MM.1S (cell line): ENCODE results near the gene APOC1.
A peak's percentile ranks its signal among the peaks of the same experiment; 100 is the strongest.

Experiments used
- DNase-seq: peaks from one replicate; pipeline ENCODE4 v3.0.0-alpha.2; 2015
- H2AFZ ChIP-seq: fragments of 300-600 bp; sonication (generic); 2 replicates; pipeline ENCODE4 v1.6.0; 2016; ENCODE audit warnings: antibody characterized with exemption, low read length
- H3F3A ChIP-seq: fragments of 300-600 bp; sonication (generic); 2 replicates; pipeline ENCODE4 v1.6.1; 2016; ENCODE audit warnings: mild to moderate bottlenecking, antibody characterized with exemption, low read length, moderate library complexity, mixed read lengths; ENCODE audit not compliant: insufficient read depth
- H3K27ac ChIP-seq: fragments of 300-600 bp; sonication (generic); 2 replicates; pipeline ENCODE4 v1.5.1; 2016; ENCODE audit warnings: mild to moderate bottlenecking, low read length
- H3K27me3 ChIP-seq: fragments of 300-600 bp; sonication (generic); replicated peaks from 2 replicates; pipeline ENCODE4 v1.6.0; 2016; ENCODE audit warnings: low read length; ENCODE audit not compliant: insufficient read depth
- H3K36me3 ChIP-seq: fragments of 300-600 bp; sonication (generic); replicated peaks from 2 replicates; pipeline ENCODE4 v1.6.1; 2016; ENCODE audit warnings: mild to moderate bottlenecking, low read length, mixed read lengths; ENCODE audit not compliant: insufficient read depth
- H3K4me1 ChIP-seq: fragments of 300-600 bp; sonication (generic); 2 replicates; pipeline ENCODE4 v1.6.1; 2016; ENCODE audit warnings: low read length, mixed read lengths
- H3K4me2 ChIP-seq: fragments of 300-600 bp; sonication (generic); 2 replicates; pipeline ENCODE4 v1.6.0; 2016; ENCODE audit warnings: low read depth, low read length
- H3K4me3 ChIP-seq: fragments of 300-600 bp; sonication (generic); 2 replicates; pipeline ENCODE4 v1.5.1; 2016; ENCODE audit warnings: low read length, mixed read lengths
- H3K79me2 ChIP-seq: fragments of 300-600 bp; sonication (generic); 2 replicates; pipeline ENCODE4 v1.6.1; 2016; ENCODE audit warnings: mixed run types, low read length, mixed read lengths
- H3K9ac ChIP-seq: fragments of 300-600 bp; sonication (generic); 2 replicates; pipeline ENCODE4 v1.6.1; 2016; ENCODE audit warnings: low read length, mixed read lengths
- H3K9me2 ChIP-seq: fragments of 300-600 bp; sonication (generic); replicated peaks from 2 replicates; pipeline ENCODE4 v1.6.1; 2016; ENCODE audit warnings: mild to moderate bottlenecking, low read length, mixed read lengths; ENCODE audit not compliant: insufficient read depth
- H3K9me3 ChIP-seq: fragments of 300-600 bp; sonication (generic); replicated peaks from 2 replicates; pipeline ENCODE4 v1.6.1; 2016; ENCODE audit warnings: mild to moderate bottlenecking, low read length, mixed read lengths; ENCODE audit not compliant: insufficient read depth
- H4K20me1 ChIP-seq: fragments of 300-600 bp; sonication (generic); 2 replicates; pipeline ENCODE4 v1.6.1; 2016; ENCODE audit warnings: mild to moderate bottlenecking, low read length, moderate library complexity, mixed read lengths; ENCODE audit not compliant: insufficient read depth
- EZH2 ChIP-seq: fragments of 300-600 bp; sonication (generic); optimal IDR thresholded peaks from 2 replicates; pipeline ENCODE3; 2017; ENCODE audit warnings: low read depth, mild to moderate bottlenecking, antibody characterized with exemption, low read length, mixed read lengths
- EZH2phosphoT487 ChIP-seq: fragments of 300-600 bp; sonication (generic); IDR thresholded peaks from 2 replicates; pipeline ENCODE4 v1.6.1; 2018; ENCODE audit warnings: antibody characterized with exemption, low read length
- TF ChIP-seq, protein P1 (sequence below): fragments of 300-600 bp; sonication (generic); IDR thresholded peaks from 2 replicates; pipeline ENCODE4 v1.5.1; 2016; ENCODE audit warnings: antibody characterized with exemption, low read length, mixed read lengths

APOC1 gene

GRCh38 chr19:44957526-44957925, 43.1 kb downstream of the APOC1 start:
- H3K9ac ChIP-seq, result no peak overlapping the region
- no peaks in the 10 kb centered on the region for H3K9me3 ChIP-seq
- peaks cover 40% of the 10 kb centered on the region for H3K4me1 ChIP-seq
- peaks cover 13% of the 10 kb centered on the region for H3F3A ChIP-seq
- H3K4me2 ChIP-seq, result peak overlapping the region; percentile 68; the same call in 1 of the 2 replicates
- no peak overlapping the region for H3K4me3 ChIP-seq
- H3K36me3 ChIP-seq, result no peaks in the 10 kb centered on the region
- no peaks in the 10 kb centered on the region for H3K9me2 ChIP-seq
- no peak for DNase-seq
- H4K20me1 ChIP-seq, result no peaks in the 10 kb centered on the region; the same call in none of the 2 replicates
- peaks cover 86% of the 10 kb centered on the region for H3K79me2 ChIP-seq
- TF ChIP-seq EZH2 (no peak), EZH2phosphoT487 (no peak)
- TF ChIP-seq, protein P1, sequence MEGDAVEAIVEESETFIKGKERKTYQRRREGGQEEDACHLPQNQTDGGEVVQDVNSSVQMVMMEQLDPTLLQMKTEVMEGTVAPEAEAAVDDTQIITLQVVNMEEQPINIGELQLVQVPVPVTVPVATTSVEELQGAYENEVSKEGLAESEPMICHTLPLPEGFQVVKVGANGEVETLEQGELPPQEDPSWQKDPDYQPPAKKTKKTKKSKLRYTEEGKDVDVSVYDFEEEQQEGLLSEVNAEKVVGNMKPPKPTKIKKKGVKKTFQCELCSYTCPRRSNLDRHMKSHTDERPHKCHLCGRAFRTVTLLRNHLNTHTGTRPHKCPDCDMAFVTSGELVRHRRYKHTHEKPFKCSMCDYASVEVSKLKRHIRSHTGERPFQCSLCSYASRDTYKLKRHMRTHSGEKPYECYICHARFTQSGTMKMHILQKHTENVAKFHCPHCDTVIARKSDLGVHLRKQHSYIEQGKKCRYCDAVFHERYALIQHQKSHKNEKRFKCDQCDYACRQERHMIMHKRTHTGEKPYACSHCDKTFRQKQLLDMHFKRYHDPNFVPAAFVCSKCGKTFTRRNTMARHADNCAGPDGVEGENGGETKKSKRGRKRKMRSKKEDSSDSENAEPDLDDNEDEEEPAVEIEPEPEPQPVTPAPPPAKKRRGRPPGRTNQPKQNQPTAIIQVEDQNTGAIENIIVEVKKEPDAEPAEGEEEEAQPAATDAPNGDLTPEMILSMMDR, result no peak
- no peaks in the 10 kb centered on the region for H3K27me3 ChIP-seq
- no peak overlapping the region for H3K27ac ChIP-seq
- H2AFZ ChIP-seq, result no peak overlapping the region

DNA sequence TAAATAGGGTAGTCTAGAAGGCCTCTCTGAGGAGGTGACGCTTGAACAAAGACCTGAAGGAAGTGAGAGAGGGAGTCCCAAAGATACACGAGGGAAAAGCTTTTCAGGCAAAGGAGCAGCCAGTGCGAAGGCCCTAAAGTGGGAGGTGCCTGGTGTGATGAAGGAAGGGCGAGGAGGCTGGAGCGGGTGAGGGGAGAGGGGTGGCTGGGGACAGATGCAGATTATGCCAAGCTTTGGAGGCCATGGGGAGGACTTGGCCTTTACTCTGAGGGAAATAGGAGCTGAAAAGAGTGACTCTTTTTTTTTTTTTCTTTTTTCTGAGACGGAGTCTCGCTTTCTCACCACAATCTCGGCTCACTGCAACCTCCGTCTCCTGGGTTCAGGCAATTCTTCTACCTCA, 43.7 kb downstream of the APOC1 start:
- Histone ChIP-seq H3K36me3 (no peaks in the 10 kb centered on the region), H4K20me1 (no peaks in the 10 kb centered on the region; the same call in none of the 2 replicates), H3K4me1 (peaks cover 40% of the 10 kb centered on the region), H3K27me3 (no peaks in the 10 kb centered on the region), H3K4me3 (no peak overlapping the region), H3K4me2 (no peak overlapping the region), H3K79me2 (peaks cover 87% of the 10 kb centered on the region), H3K9me3 (no peaks in the 10 kb centered on the region), H3K9ac (no peak overlapping the region), H3F3A (peaks cover 13% of the 10 kb centered on the region), H2AFZ (no peak overlapping the region), H3K27ac (no peak overlapping the region), H3K9me2 (no peaks in the 10 kb centered on the region)
- DNase-seq, result no peak
- TF ChIP-seq EZH2 (no peak), EZH2phosphoT487 (no peak)
- TF ChIP-seq, protein P1, result no peak

- no peak overlapping the region for H3K4me2 ChIP-seq
- H4K20me1 ChIP-seq, result no peaks in the 10 kb centered on the region; the same call in none of the 2 replicates
- H3K9ac ChIP-seq, result no peak overlapping the region
These were observed 45.3 kb downstream of the APOC1 start for GRCh38 chr19:44959691-44960090.

More at GRCh38 chr19:44959691-44960090, 45.3 kb downstream of the APOC1 start:
- H3K27ac ChIP-seq, result no peak overlapping the region
- no peak overlapping the region for H3K4me3 ChIP-seq
- TF ChIP-seq EZH2phosphoT487 (no peak), EZH2 (no peak)
- TF ChIP-seq, protein P1, result no peak
- H3F3A ChIP-seq, result peaks cover 8% of the 10 kb centered on the region; the same call in 1 of the 2 replicates
- peaks cover 3% of the 10 kb centered on the region; the same call in 1 of the 2 replicates for H3K36me3 ChIP-seq
- no peaks in the 10 kb centered on the region for H3K9me2 ChIP-seq
- peaks cover 76% of the 10 kb centered on the region for H3K79me2 ChIP-seq
- DNase-seq, result no peak
- H3K4me1 ChIP-seq, result peaks cover 35% of the 10 kb centered on the region
- H2AFZ ChIP-seq, result no peak overlapping the region
- no peaks in the 10 kb centered on the region for H3K9me3 ChIP-seq
- H3K27me3 ChIP-seq, result no peaks in the 10 kb centered on the region
